SW 1271 (cell line): ENCODE measurements around the gene CTNNA1.

ENCODE experiments used
- DNase-seq, 2 experiments: peaks; one replicate each; lab custom pipeline; 2025; lab: John Stamatoyannopoulos, UW

CTNNA1 gene

GRCh38 chr5:138930371-138931097, 177.3 kb downstream of the CTNNA1 start:
- DNase-seq, result no peak

- DNase-seq, result peak in 1 of 2 experiments; percentile 18
Observed at GRCh38 chr5:138932171-138932810, 179.1 kb downstream of the CTNNA1 start.

- no peak for DNase-seq
Observed at GRCh38 chr5:138933522-138934290, 180.5 kb downstream of the CTNNA1 start.

GRCh38 chr5:138934971-138935370, 181.7 kb downstream of the CTNNA1 start:
- DNase-seq, result no peak

- DNase-seq, result no peak
Observed at GRCh38 chr5:138935466-138935865, 182.2 kb downstream of the CTNNA1 start.

GRCh38 chr5:138936225-138936967, 183.2 kb downstream of the CTNNA1 start:
- no peak for DNase-seq

- DNase-seq, result no peak
Observed at GRCh38 chr5:138936968-138937345, 183.7 kb downstream of the CTNNA1 start.

- no peak for DNase-seq
Observed at GRCh38 chr5:138937392-138938387, 184.5 kb downstream of the CTNNA1 start.

- no peak for DNase-seq
Observed at GRCh38 chr5:138938526-138938925, 185.3 kb downstream of the CTNNA1 start.

GRCh38 chr5:138942066-138942465, 188.8 kb downstream of the CTNNA1 start:
- no peak for DNase-seq

GRCh38 chr5:138942861-138943260, 189.6 kb downstream of the CTNNA1 start:
- no peak for DNase-seq

- no peak for DNase-seq
Observed at GRCh38 chr5:138943599-138944173, 190.5 kb downstream of the CTNNA1 start.

- no peak for DNase-seq
Observed at GRCh38 chr5:138944527-138945322, 191.5 kb downstream of the CTNNA1 start.

- no peak for DNase-seq
Observed at GRCh38 chr5:138945421-138946240, 192.4 kb downstream of the CTNNA1 start.

- no peak for DNase-seq
Observed at GRCh38 chr5:138946241-138946623, 193.0 kb downstream of the CTNNA1 start.

- DNase-seq, result no peak
Observed at GRCh38 chr5:138946831-138947560, 193.8 kb downstream of the CTNNA1 start.

GRCh38 chr5:138947780-138948179, 194.6 kb downstream of the CTNNA1 start:
- no peak for DNase-seq
